Upper lobe of left lung (tissue), 6 donors: ENCODE measurements around the gene RHOB. TPM values are rescaled to one million over a fixed set of nuclear protein-coding genes. Genes with fewer than 3 reads are reported as not detected.
"Not testable (repeated sequence)": the region's sequence is repeated elsewhere in the genome, so short reads cannot be mapped to it uniquely, and the experiment has no call there.

Experiments used
- ATAC-seq, 2 donors: fragments of 200-7000 bp; cut with Tn5 transposase; one replicate each; pipeline ENCODE4 v1.9.1; 2022; ENCODE audit warnings: mild to moderate bottlenecking in 2 of 2, moderate library complexity in 2 of 2; ENCODE audit not compliant: low FRiP score in 2 of 2
- DNase-seq, 2 donors: peaks; one replicate each; pipeline ENCODE4 v3.0.0-alpha.2; 2019 to 2020
- H3K27ac ChIP-seq, 4 donors: fragments of 200-600 bp; sonication (generic); one replicate each; pipeline ENCODE4 v1.5.1; 2016 to 2019
- H3K27me3 ChIP-seq, 4 donors: fragments of 200-600 bp; sonication (generic); one replicate each; pipeline ENCODE4 v1.5.1; 2017 to 2019
- H3K36me3 ChIP-seq, 4 donors: fragments of 200-600 bp; sonication (generic); one replicate each; pipeline ENCODE4 v1.5.1; 2016 to 2019
- H3K4me1 ChIP-seq, 4 donors: fragments of 200-600 bp; sonication (generic); one replicate each; pipeline ENCODE4 v1.5.1; 2018 to 2019
- H3K4me3 ChIP-seq, 4 donors: fragments of 200-600 bp; sonication (generic); one replicate each; pipeline ENCODE4 v1.5.1; 2017 to 2019; ENCODE audit warnings: mild to moderate bottlenecking in 2 of 4, moderate library complexity in 1 of 4
- H3K9me3 ChIP-seq, 4 donors: fragments of 200-600 bp; sonication (generic); one replicate each; pipeline ENCODE4 v1.5.1; 2018 to 2019
- CTCF ChIP-seq, 6 experiments: fragments of 450-650 bp in 4 of 6; fragments of 200-600 bp in 2 of 6; sonication (generic) in 2 of 6; IDR thresholded peaks; one replicate each; pipeline ENCODE4 v1.5.1; 2016 to 2019; ENCODE audit warnings: antibody characterized with exemption in 6 of 6
- EP300 ChIP-seq, 4 donors: sonication (generic); formaldehyde crosslinking; IDR thresholded peaks; one replicate each; pipeline ENCODE4 v1.5.1; 2017; ENCODE audit warnings: antibody characterized with exemption in 4 of 4, control low read depth in 2 of 4
- POLR2A ChIP-seq, 4 donors: fragments of 450-650 bp; IDR thresholded peaks; one replicate each; pipeline ENCODE4 v1.5.1; 2016 to 2017; ENCODE audit warnings: antibody characterized with exemption in 4 of 4, mild to moderate bottlenecking in 2 of 4
- POLR2AphosphoS5 ChIP-seq, 2 donors: sonication (generic); formaldehyde crosslinking; IDR thresholded peaks; one replicate each; pipeline ENCODE4 v1.5.1; 2017; ENCODE audit warnings: antibody characterized with exemption in 2 of 2
- WGBS, 2 donors: methylation state at CpG; one replicate each; pipeline ENCODE4 v1.1.5; 2017 to 2018; 5-methylcytosine and 5-hydroxymethylcytosine counted together
- total RNA-seq, 6 donors: library from RNA; depleted of rRNA in 4 of 6; stranded (reverse); fragments of >200 nt in 4 of 6; gene quantifications; one replicate each; pipeline versions ENCODE4 v1.1.0 to v1.2.1, GENCODE V29; 2016 to 2021
- donor health status: DM: no; HTN: no; CAD: no; lungs with moderate emphysema.
- donor health status: DM: no; HTN: yes; CAD: no; lungs with severe emphysema.

RHOB gene
- total RNA-seq, 6 donors from 2014 or later = 193 to 583 (median 336) TPM

- H3K4me3 ChIP-seq = no peak overlapping the region
- peak; percentile 97 to 99 for ATAC-seq
- H3K4me1 ChIP-seq = no peaks in the 10 kb centered on the region
- peaks cover 5 to 14% (median 10%) of the 10 kb centered on the region in 4 donors for H3K9me3 ChIP-seq
- H3K36me3 ChIP-seq = no peaks in the 10 kb centered on the region
- peak in 1 of 2 donors; percentile 94 for DNase-seq
- 6% methylated on average over 3 of the region's 3 CpGs; no CpG with 5 or more reads in 1 of the 2 donors for WGBS, 2 donors
- no peak for TF ChIP-seq POLR2A (IDR thresholded peaks at IDR 0.05)
- peak; percentile 81 to 95 (median 91) for TF ChIP-seq CTCF (IDR thresholded peaks at IDR 0.05)
- H3K27me3 ChIP-seq = no peaks in the 10 kb centered on the region
- H3K27ac ChIP-seq = no peak overlapping the region
Measured at GRCh38 chr2:20411361-20411894, 35.4 kb upstream of the RHOB start.

- DNase-seq = peak in 1 of 2 donors; percentile 19
- Histone ChIP-seq H3K27ac (no peak overlapping the region), H3K36me3 (no peaks in the 10 kb centered on the region), H3K4me1 (peaks cover 0 to 7% (median 5%) of the 10 kb centered on the region in 4 donors), H3K9me3 (peaks cover 0 to 4% (median 2%) of the 10 kb centered on the region in 4 donors), H3K27me3 (no peaks in the 10 kb centered on the region), H3K4me3 (no peak overlapping the region)
- ATAC-seq = no peak
- no peak for TF ChIP-seq EP300 (IDR thresholded peaks at IDR 0.05)
- no peak for TF ChIP-seq POLR2A (IDR thresholded peaks at IDR 0.05)
- TF ChIP-seq POLR2AphosphoS5 (IDR thresholded peaks at IDR 0.05) = no peak
- TF ChIP-seq CTCF (IDR thresholded peaks at IDR 0.05) = no peak
- WGBS, 2 donors = 97 to 98% methylated on average over 3 of the region's 3 CpGs
Measured at GRCh38 chr2:20414806-20415205, 32.1 kb upstream of the RHOB start.

- 70 to 77% methylated on average over 2 of the region's 2 CpGs for WGBS, 2 donors
Measured at GRCh38 chr2:20415511-20415918, 31.4 kb upstream of the RHOB start.

GRCh38 chr2:20416723-20417122 is 30.2 kb upstream of the RHOB start:
- Histone ChIP-seq H3K27ac (no peak overlapping the region), H3K4me3 (no peak overlapping the region), H3K27me3 (no peaks in the 10 kb centered on the region), H3K4me1 (peaks cover 6 to 14% (median 10%) of the 10 kb centered on the region in 4 donors), H3K9me3 (no peaks in the 10 kb centered on the region), H3K36me3 (no peaks in the 10 kb centered on the region)
- no peak for DNase-seq
- TF ChIP-seq POLR2AphosphoS5 (IDR thresholded peaks at IDR 0.05) (no peak), EP300 (IDR thresholded peaks at IDR 0.05) (no peak), CTCF (IDR thresholded peaks at IDR 0.05) (no peak), POLR2A (IDR thresholded peaks at IDR 0.05) (no peak)
- 42% methylated on average over 1 of the region's 1 CpG for WGBS, 2 donors
- no peak for ATAC-seq

More at GRCh38 chr2:20415511-20415918, 31.4 kb upstream of the RHOB start:
- no peaks in the 10 kb centered on the region for H3K36me3 ChIP-seq
- peaks cover 0 to 7% (median 5%) of the 10 kb centered on the region in 4 donors for H3K4me1 ChIP-seq
- peak in 1 of 2 donors; percentile 8 for DNase-seq
- no peak for ATAC-seq
- no peak overlapping the region for H3K4me3 ChIP-seq
- H3K27me3 ChIP-seq = no peaks in the 10 kb centered on the region
- TF ChIP-seq EP300 (IDR thresholded peaks at IDR 0.05) (no peak), POLR2AphosphoS5 (IDR thresholded peaks at IDR 0.05) (no peak), CTCF (IDR thresholded peaks at IDR 0.05) (no peak), POLR2A (IDR thresholded peaks at IDR 0.05) (no peak)
- no peak overlapping the region for H3K27ac ChIP-seq
- H3K9me3 ChIP-seq = no peaks in the 10 kb centered on the region

GRCh38 chr2:20417230-20417821 is 29.5 kb upstream of the RHOB start:
- not testable (repeated sequence) for H3K36me3 ChIP-seq, H3K27me3 ChIP-seq, H3K4me3 ChIP-seq, H3K27ac ChIP-seq, H3K9me3 ChIP-seq, ATAC-seq, DNase-seq
- WGBS, 2 donors = 84 to 94% methylated on average over 5 of the region's 5 CpGs
- H3K4me1 ChIP-seq = peaks cover 12 to 20% (median 16%) of the 10 kb centered on the region in 4 donors
